ENCODE results near the gene CHRDL2.

Gene CHRDL2

DNA sequence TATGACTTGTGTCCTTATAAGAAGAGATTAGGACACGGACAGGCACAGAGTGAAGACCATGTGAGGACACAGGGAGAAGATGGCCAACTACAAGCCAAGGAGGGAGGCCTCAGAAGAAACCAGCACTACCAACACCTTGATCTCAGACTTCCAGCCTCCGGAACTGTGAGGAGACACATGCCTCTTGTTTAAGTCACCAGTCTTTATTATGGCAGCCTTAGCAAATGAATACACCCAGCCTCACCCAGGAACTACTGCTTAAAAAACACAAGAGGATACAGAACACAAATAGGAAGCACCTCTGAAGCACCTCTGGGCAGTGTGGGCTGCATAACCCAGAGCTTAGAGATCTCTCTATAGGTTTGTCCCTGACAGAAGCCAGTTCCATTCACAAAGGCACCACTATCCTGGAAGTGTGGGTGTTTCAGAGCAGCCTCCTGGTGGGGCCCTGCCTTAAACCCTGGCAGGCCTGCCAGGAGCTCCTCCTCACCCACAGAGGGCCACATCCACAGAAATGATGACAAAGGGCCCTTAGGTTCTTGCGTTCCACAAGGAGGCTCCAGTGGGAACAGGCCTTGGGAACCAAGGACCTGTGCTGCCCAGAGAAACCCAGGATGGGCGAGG is 58.8 kb downstream of the CHRDL2 start:
- Histone ChIP-seq H3K27ac (no peak overlapping the region), H3K9me3 (ENCODE audit: severe bottlenecking) (peaks cover 9% of the 10 kb centered on the region), H3K36me3 (no peaks in the 10 kb centered on the region), H3K27me3 (ENCODE audit: insufficient read depth, low read depth, severe bottlenecking) (no peaks in the 10 kb centered on the region), H3K4me3 (ENCODE audit: low read depth, low read length) (no peak overlapping the region)
- DNase-seq = no peak
- no peak for TF ChIP-seq CTCF (IDR thresholded peaks at IDR 0.05; ENCODE audit: low read depth, low read length)

GRCh38 chr11:74671520-74672196 is 59.6 kb downstream of the CHRDL2 start:
- no peak for DNase-seq

DNA sequence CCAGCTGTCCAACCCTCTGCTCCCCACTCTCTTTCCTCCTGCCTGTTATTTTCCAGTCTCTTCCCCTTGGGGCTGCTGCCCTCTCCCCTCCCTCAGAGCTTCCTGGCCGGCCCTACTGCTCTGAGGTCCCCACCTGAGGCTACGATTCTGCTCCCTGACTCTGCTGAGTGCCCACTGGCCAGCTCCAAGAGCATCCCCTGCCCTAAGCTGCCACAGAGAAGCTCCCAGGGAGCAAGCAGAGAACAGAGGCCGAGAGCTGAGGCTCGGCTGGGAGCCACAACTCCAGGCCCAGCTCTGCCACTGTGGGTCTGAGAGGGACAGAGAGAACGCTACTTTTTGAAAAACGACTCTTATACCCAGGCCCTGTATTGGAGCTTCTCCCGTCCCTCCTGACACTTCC is 61.1 kb downstream of the CHRDL2 start:
- Histone ChIP-seq H3K9me3 (ENCODE audit: severe bottlenecking) (peaks cover 9% of the 10 kb centered on the region), H3K27me3 (ENCODE audit: insufficient read depth, low read depth, severe bottlenecking) (no peaks in the 10 kb centered on the region), H3K27ac (no peak overlapping the region), H3K4me3 (ENCODE audit: low read depth, low read length) (no peak overlapping the region), H3K36me3 (no peaks in the 10 kb centered on the region)
- no peak for DNase-seq
- no peak for TF ChIP-seq CTCF (IDR thresholded peaks at IDR 0.05; ENCODE audit: low read depth, low read length)

More at GRCh38 chr11:74671520-74672196, 59.6 kb downstream of the CHRDL2 start:
- H3K36me3 ChIP-seq = no peaks in the 10 kb centered on the region
- peaks cover 9% of the 10 kb centered on the region for H3K9me3 ChIP-seq (ENCODE audit: severe bottlenecking)
- no peak overlapping the region for H3K27ac ChIP-seq
- no peaks in the 10 kb centered on the region for H3K27me3 ChIP-seq (ENCODE audit: insufficient read depth, low read depth, severe bottlenecking)
- H3K4me3 ChIP-seq (ENCODE audit: low read depth, low read length) = no peak overlapping the region
- TF ChIP-seq CTCF (IDR thresholded peaks at IDR 0.05; ENCODE audit: low read depth, low read length) = no peak

- Histone ChIP-seq H3K36me3 (no peaks in the 10 kb centered on the region), H3K9me3 (ENCODE audit: severe bottlenecking) (peaks cover 6% of the 10 kb centered on the region), H3K27ac (no peak overlapping the region), H3K4me3 (ENCODE audit: low read depth, low read length) (no peak overlapping the region), H3K27me3 (ENCODE audit: insufficient read depth, low read depth, severe bottlenecking) (no peaks in the 10 kb centered on the region)
- no peak for TF ChIP-seq CTCF (IDR thresholded peaks at IDR 0.05; ENCODE audit: low read depth, low read length)
- DNase-seq = no peak
Observed at GRCh38 chr11:74669211-74670160, 61.7 kb downstream of the CHRDL2 start.

DNA sequence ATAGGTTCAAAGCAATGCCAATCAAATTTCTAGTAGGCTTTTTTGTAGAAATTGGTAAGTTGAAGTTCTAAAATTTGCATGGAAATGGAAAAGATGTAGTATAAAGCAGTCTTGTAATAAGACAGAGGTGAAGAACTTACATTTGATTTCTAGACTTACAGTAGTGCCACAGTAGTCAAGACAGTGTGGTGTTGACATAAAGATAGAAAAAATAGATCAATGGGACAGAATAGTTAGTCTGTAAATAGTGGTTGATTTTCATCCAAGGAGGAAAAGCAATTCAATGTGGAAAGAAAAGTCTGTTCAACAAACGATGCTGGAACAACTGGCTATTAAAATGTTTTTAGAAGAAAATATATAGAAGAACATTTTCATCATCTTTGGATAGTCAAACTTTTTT is 67.9 kb downstream of the CHRDL2 start:
- DNase-seq = no peak
- Histone ChIP-seq H3K4me3 (ENCODE audit: low read depth, low read length) (no peak overlapping the region), H3K27me3 (ENCODE audit: insufficient read depth, low read depth, severe bottlenecking) (no peaks in the 10 kb centered on the region), H3K27ac (no peak overlapping the region), H3K9me3 (ENCODE audit: severe bottlenecking) (no peaks in the 10 kb centered on the region), H3K36me3 (no peaks in the 10 kb centered on the region)
- TF ChIP-seq CTCF (IDR thresholded peaks at IDR 0.05; ENCODE audit: low read depth, low read length) = no peak
